Uterus (tissue), 4 donors: Measurements from ENCODE around the gene RPL41. TPM values are rescaled to one million over a fixed set of nuclear protein-coding genes. Genes with fewer than 3 reads are reported as not detected.
"Not testable (repeated sequence)": the region's sequence is repeated elsewhere in the genome, so short reads cannot be mapped to it uniquely, and the experiment has no call there.

Experiments
- DNase-seq, 2 donors: peaks; one replicate each; pipeline ENCODE4 v3.0.0-alpha.2; 2019 to 2020
- H3K27ac ChIP-seq, 2 donors: fragments of 200-600 bp; sonication (generic); 1 replicate in 1 of 2; 2 replicates in 1 of 2; pipeline ENCODE4 v1.5.1; 2016 to 2018
- H3K27me3 ChIP-seq, 2 donors: fragments of 200-600 bp; sonication (generic); one replicate each; pipeline ENCODE4 v1.5.1; 2018 to 2019; ENCODE audit warnings: control low read depth in 1 of 2
- H3K36me3 ChIP-seq, 2 donors: fragments of 200-600 bp; sonication (generic); one replicate each; pipeline ENCODE4 v1.5.1; 2019; ENCODE audit warnings: control low read depth in 1 of 2
- H3K4me1 ChIP-seq, 2 donors: fragments of 200-600 bp; sonication (generic); one replicate each; pipeline ENCODE4 v1.5.1; 2018 to 2019; ENCODE audit warnings: control low read depth in 1 of 2
- H3K4me3 ChIP-seq, 2 donors: fragments of 200-600 bp; sonication (generic); 1 replicate in 1 of 2; 2 replicates in 1 of 2; pipeline ENCODE4 v1.5.1; 2018 to 2019; ENCODE audit warnings: mild to moderate bottlenecking in 1 of 2
- H3K9me3 ChIP-seq, 2 donors: fragments of 200-600 bp; sonication (generic); one replicate each; pipeline ENCODE4 v1.5.1; 2019; ENCODE audit warnings: control low read depth in 1 of 2
- CTCF ChIP-seq, 4 experiments: fragments of 200-600 bp in 2 of 4; fragments of 450-650 bp in 2 of 4; sonication (generic) in 2 of 4; IDR thresholded peaks; one replicate each; pipeline ENCODE4 v1.5.1; 2016 to 2019; ENCODE audit warnings: antibody characterized with exemption in 4 of 4, mild to moderate bottlenecking in 2 of 4, moderate library complexity in 1 of 4
- POLR2A ChIP-seq, 2 donors: fragments of 450-650 bp; IDR thresholded peaks; one replicate each; pipeline ENCODE4 v1.6.1; 2016; ENCODE audit warnings: antibody characterized with exemption in 2 of 2, mild to moderate bottlenecking in 1 of 2, moderate library complexity in 1 of 2
- intact Hi-C: fragments of 100-400 bp; cut with DNase I; formaldehyde crosslinking; loops from one replicate; pipeline ENCODE4 v1.15.1; 2023; ENCODE audit warnings: low total_unique reads
- total RNA-seq, 4 donors: library from RNA; depleted of rRNA in 3 of 4; stranded (reverse); fragments of >200 nt in 3 of 4; gene quantifications; one replicate each; pipeline versions ENCODE4 v1.1.0 to v1.2.4, GENCODE V29; 2014 to 2023
- donor health status: DM: yes; HTN: yes; CAD: no.

RPL41 gene
- 1,000 to 10,000 TPM; 1,022 to 4,789 (median 2,600) TPM for total RNA-seq

- H3K4me3 ChIP-seq, result peak within 1 kb of the TSS; percentile 61 to 77
- H3K36me3 ChIP-seq, result no peaks in the 10 kb centered on the region
- peak within 1 kb of the TSS; percentile 98 for H3K27ac ChIP-seq
- TF ChIP-seq CTCF (IDR thresholded peaks at IDR 0.05) (peak in 1 of 4 experiments; percentile 41), POLR2A (IDR thresholded peaks at IDR 0.05) (peak; percentile 96 to 98)
- no peaks in the 10 kb centered on the region for H3K9me3 ChIP-seq
- intact Hi-C loops, result loop anchor here (5.0 kb wide), 1 partner anchor 106 kb away; the partner anchor contains the start of genes NABP2 and RNF41
- H3K4me1 ChIP-seq, result peaks cover 5 to 14% of the 10 kb centered on the region in 2 donors
- DNase-seq, result peak; percentile 95 to 97
- H3K27me3 ChIP-seq, result no peaks in the 10 kb centered on the region
Measured at GRCh38 chr12:56116267-56117081, at the start of gene RPL41. TSS of gene RPL41 (plus strand) at chr12:56116633.

GRCh38 chr12:56071648-56072047 is 44.8 kb upstream of the RPL41 start:
- intact Hi-C loops, result no loop called here
- no peak for TF ChIP-seq CTCF (IDR thresholded peaks at IDR 0.05)
- TF ChIP-seq POLR2A (IDR thresholded peaks at IDR 0.05), result no peak
- Histone ChIP-seq H3K9me3 (no peaks in the 10 kb centered on the region), H3K4me3 (no peak overlapping the region), H3K4me1 (no peaks in the 10 kb centered on the region), H3K27ac (no peak overlapping the region), H3K36me3 (no peaks in the 10 kb centered on the region), H3K27me3 (no peaks in the 10 kb centered on the region)
- DNase-seq, result no peak

GRCh38 chr12:56074396-56074795 is 42.0 kb upstream of the RPL41 start:
- no peaks in the 10 kb centered on the region for H3K4me1 ChIP-seq
- H3K4me3 ChIP-seq, result no peak overlapping the region
- TF ChIP-seq CTCF (IDR thresholded peaks at IDR 0.05), result no peak
- no peak for TF ChIP-seq POLR2A (IDR thresholded peaks at IDR 0.05)
- intact Hi-C loops, result no loop called here
- H3K9me3 ChIP-seq, result no peaks in the 10 kb centered on the region
- no peaks in the 10 kb centered on the region for H3K36me3 ChIP-seq
- DNase-seq, result no peak
- H3K27me3 ChIP-seq, result no peaks in the 10 kb centered on the region
- H3K27ac ChIP-seq, result no peak overlapping the region

- intact Hi-C loops, H3K27ac ChIP-seq, DNase-seq: not testable (repeated sequence)
Measured at GRCh38 chr12:56077966-56078365, 38.5 kb upstream of the RPL41 start.

GRCh38 chr12:56078427-56078826 is 38.0 kb upstream of the RPL41 start:
- no peak overlapping the region for H3K4me3 ChIP-seq
- intact Hi-C loops, result no loop called here
- no peak for DNase-seq
- H3K27ac ChIP-seq, result peak overlapping the region; percentile 73 to 81
- peaks cover 0 to 4% of the 10 kb centered on the region in 2 donors for H3K4me1 ChIP-seq
- H3K36me3 ChIP-seq, result no peaks in the 10 kb centered on the region
- no peak for TF ChIP-seq CTCF (IDR thresholded peaks at IDR 0.05)
- no peak for TF ChIP-seq POLR2A (IDR thresholded peaks at IDR 0.05)
- no peaks in the 10 kb centered on the region for H3K27me3 ChIP-seq
- no peaks in the 10 kb centered on the region for H3K9me3 ChIP-seq

More at GRCh38 chr12:56077966-56078365, 38.5 kb upstream of the RPL41 start:
- not testable (repeated sequence) for H3K9me3 ChIP-seq, H3K27me3 ChIP-seq, H3K36me3 ChIP-seq, H3K4me3 ChIP-seq, H3K4me1 ChIP-seq
